ENCODE measurements around the gene EMC6.

Gene EMC6

GRCh38 chr17:3657874-3658783 is 10.5 kb upstream of the EMC6 start:
- Histone ChIP-seq H3K36me3 (ENCODE audit: control insufficient read depth, insufficient read depth, low read length) (no peaks in the 10 kb centered on the region), H3K4me1 (ENCODE audit: control insufficient read depth, insufficient read depth, low read length) (peaks cover 21% of the 10 kb centered on the region), H3K9ac (ENCODE audit: low read length) (no peak overlapping the region), H3K27me3 (ENCODE audit: control insufficient read depth, insufficient read depth, low read length) (no peaks in the 10 kb centered on the region), H3K9me3 (ENCODE audit: control insufficient read depth, low read length) (no peaks in the 10 kb centered on the region), H3K4me3 (ENCODE audit: low read length) (no peak overlapping the region)

- no peaks in the 10 kb centered on the region for H3K27me3 ChIP-seq (ENCODE audit: control insufficient read depth, insufficient read depth, low read length)
- H3K4me3 ChIP-seq (ENCODE audit: low read length), result no peak overlapping the region
- H3K9ac ChIP-seq (ENCODE audit: low read length), result no peak overlapping the region
- H3K9me3 ChIP-seq (ENCODE audit: control insufficient read depth, low read length), result no peaks in the 10 kb centered on the region
- H3K36me3 ChIP-seq (ENCODE audit: control insufficient read depth, insufficient read depth, low read length), result no peaks in the 10 kb centered on the region
- H3K4me1 ChIP-seq (ENCODE audit: control insufficient read depth, insufficient read depth, low read length), result peaks cover 21% of the 10 kb centered on the region
Measured at GRCh38 chr17:3658784-3659449, 9.7 kb upstream of the EMC6 start.

- no peak overlapping the region for H3K9ac ChIP-seq (ENCODE audit: low read length)
- peaks cover 21% of the 10 kb centered on the region for H3K4me1 ChIP-seq (ENCODE audit: control insufficient read depth, insufficient read depth, low read length)
- H3K9me3 ChIP-seq (ENCODE audit: control insufficient read depth, low read length), result no peaks in the 10 kb centered on the region
- H3K4me3 ChIP-seq (ENCODE audit: low read length), result no peak overlapping the region
- no peaks in the 10 kb centered on the region for H3K27me3 ChIP-seq (ENCODE audit: control insufficient read depth, insufficient read depth, low read length)
- peaks cover 2% of the 10 kb centered on the region for H3K36me3 ChIP-seq (ENCODE audit: control insufficient read depth, insufficient read depth, low read length)
Measured at GRCh38 chr17:3659541-3660111, 9.0 kb upstream of the EMC6 start.

- Histone ChIP-seq H3K36me3 (ENCODE audit: control insufficient read depth, insufficient read depth, low read length) (peaks cover 4% of the 10 kb centered on the region), H3K9ac (ENCODE audit: low read length) (no peak overlapping the region), H3K27me3 (ENCODE audit: control insufficient read depth, insufficient read depth, low read length) (no peaks in the 10 kb centered on the region), H3K4me3 (ENCODE audit: low read length) (no peak overlapping the region), H3K4me1 (ENCODE audit: control insufficient read depth, insufficient read depth, low read length) (peaks cover 21% of the 10 kb centered on the region), H3K9me3 (ENCODE audit: control insufficient read depth, low read length) (no peaks in the 10 kb centered on the region)
Measured at GRCh38 chr17:3660311-3660891, 8.2 kb upstream of the EMC6 start.

- H3K4me3 ChIP-seq (ENCODE audit: low read length), result no peak overlapping the region
- H3K27me3 ChIP-seq (ENCODE audit: control insufficient read depth, insufficient read depth, low read length), result no peaks in the 10 kb centered on the region
- H3K9ac ChIP-seq (ENCODE audit: low read length), result no peak overlapping the region
- H3K36me3 ChIP-seq (ENCODE audit: control insufficient read depth, insufficient read depth, low read length), result peaks cover 10% of the 10 kb centered on the region
- H3K9me3 ChIP-seq (ENCODE audit: control insufficient read depth, low read length), result no peaks in the 10 kb centered on the region
- peaks cover 37% of the 10 kb centered on the region for H3K4me1 ChIP-seq (ENCODE audit: control insufficient read depth, insufficient read depth, low read length)
Measured at GRCh38 chr17:3663102-3664011, 5.3 kb upstream of the EMC6 start.

- Histone ChIP-seq H3K27me3 (ENCODE audit: control insufficient read depth, insufficient read depth, low read length) (no peaks in the 10 kb centered on the region), H3K9ac (ENCODE audit: low read length) (no peak overlapping the region), H3K9me3 (ENCODE audit: control insufficient read depth, low read length) (no peaks in the 10 kb centered on the region), H3K4me3 (ENCODE audit: low read length) (no peak overlapping the region), H3K36me3 (ENCODE audit: control insufficient read depth, insufficient read depth, low read length) (peaks cover 10% of the 10 kb centered on the region), H3K4me1 (ENCODE audit: control insufficient read depth, insufficient read depth, low read length) (peaks cover 24% of the 10 kb centered on the region)
Measured at GRCh38 chr17:3665834-3666233, 2.8 kb upstream of the EMC6 start.

GRCh38 chr17:3666516-3666915 is 2.1 kb upstream of the EMC6 start:
- H3K4me3 ChIP-seq (ENCODE audit: low read length), result peak overlapping the region; percentile 89

GRCh38 chr17:3667366-3668278 is 990 bp upstream of the EMC6 start:
- peaks cover 10% of the 10 kb centered on the region for H3K36me3 ChIP-seq (ENCODE audit: control insufficient read depth, insufficient read depth, low read length)
- peaks cover 24% of the 10 kb centered on the region for H3K4me1 ChIP-seq (ENCODE audit: control insufficient read depth, insufficient read depth, low read length)
- no peaks in the 10 kb centered on the region for H3K27me3 ChIP-seq (ENCODE audit: control insufficient read depth, insufficient read depth, low read length)

More at GRCh38 chr17:3666516-3666915, 2.1 kb upstream of the EMC6 start:
- H3K36me3 ChIP-seq (ENCODE audit: control insufficient read depth, insufficient read depth, low read length), result peaks cover 10% of the 10 kb centered on the region
- peaks cover 24% of the 10 kb centered on the region for H3K4me1 ChIP-seq (ENCODE audit: control insufficient read depth, insufficient read depth, low read length)
- no peaks in the 10 kb centered on the region for H3K27me3 ChIP-seq (ENCODE audit: control insufficient read depth, insufficient read depth, low read length)
- peak overlapping the region; percentile 18 for H3K9ac ChIP-seq (ENCODE audit: low read length)
- no peaks in the 10 kb centered on the region for H3K9me3 ChIP-seq (ENCODE audit: control insufficient read depth, low read length)

GRCh38 chr17:3669085-3669347 is 404 bp downstream of the EMC6 start:
- peaks cover 24% of the 10 kb centered on the region for H3K4me1 ChIP-seq (ENCODE audit: control insufficient read depth, insufficient read depth, low read length)
- H3K27me3 ChIP-seq (ENCODE audit: control insufficient read depth, insufficient read depth, low read length), result no peaks in the 10 kb centered on the region
- peak overlapping the region; percentile 81 for H3K9ac ChIP-seq (ENCODE audit: low read length)
- no peaks in the 10 kb centered on the region for H3K9me3 ChIP-seq (ENCODE audit: control insufficient read depth, low read length)
- H3K4me3 ChIP-seq (ENCODE audit: low read length), result peak overlapping the region; percentile 53
- peaks cover 10% of the 10 kb centered on the region for H3K36me3 ChIP-seq (ENCODE audit: control insufficient read depth, insufficient read depth, low read length)

More at GRCh38 chr17:3667366-3668278, 990 bp upstream of the EMC6 start:
- Histone ChIP-seq H3K9ac (ENCODE audit: low read length) (peak overlapping the region; percentile 81), H3K9me3 (ENCODE audit: control insufficient read depth, low read length) (no peaks in the 10 kb centered on the region), H3K4me3 (ENCODE audit: low read length) (peak overlapping the region; percentile 89)

GRCh38 chr17:3669548-3669947 is 936 bp downstream of the EMC6 start:
- no peaks in the 10 kb centered on the region for H3K9me3 ChIP-seq (ENCODE audit: control insufficient read depth, low read length)
- peak overlapping the region; percentile 53 for H3K4me3 ChIP-seq (ENCODE audit: low read length)
- no peaks in the 10 kb centered on the region for H3K27me3 ChIP-seq (ENCODE audit: control insufficient read depth, insufficient read depth, low read length)
- H3K9ac ChIP-seq (ENCODE audit: low read length), result peak overlapping the region; percentile 81
- H3K36me3 ChIP-seq (ENCODE audit: control insufficient read depth, insufficient read depth, low read length), result peaks cover 8% of the 10 kb centered on the region
- peaks cover 24% of the 10 kb centered on the region for H3K4me1 ChIP-seq (ENCODE audit: control insufficient read depth, insufficient read depth, low read length)

All from mucosa of stomach (tissue), 1 donor.